ENCODE data around the gene UGT1A1. TPM values are rescaled to one million over a fixed set of nuclear protein-coding genes. Genes with fewer than 3 reads are reported as not detected.

Gene UGT1A1
- total RNA-seq, 4 donors from 2014 or later: 0.24 to 1.5 (median 0.72) TPM; not detected in 1

GRCh38 chr2:233764264-233764663 lies 4.2 kb downstream of the UGT1A1 start:
- TF ChIP-seq POLR2A (IDR thresholded peaks at IDR 0.05) (no peak), CTCF (IDR thresholded peaks at IDR 0.05) (no peak), EP300 (IDR thresholded peaks at IDR 0.05) (no peak), POLR2AphosphoS5 (IDR thresholded peaks at IDR 0.05) (no peak)
- 73% methylated on average over 7 of the region's 7 CpGs for WGBS
- no peaks in the 10 kb centered on the region for H3K27me3 ChIP-seq

GRCh38 chr2:233764761-233765160 lies 4.7 kb downstream of the UGT1A1 start:
- no peak for DNase-seq (ENCODE audit: low spot score in 2 of 2)
- Histone ChIP-seq H3K9me3 (no peaks in the 10 kb centered on the region), H3K27me3 (no peaks in the 10 kb centered on the region), H3K4me1 (no peaks in the 10 kb centered on the region), H3K27ac (no peak overlapping the region), H3K4me3 (no peak overlapping the region), H3K36me3 (no peaks in the 10 kb centered on the region)
- no peak for TF ChIP-seq POLR2AphosphoS5 (IDR thresholded peaks at IDR 0.05)
- no peak for TF ChIP-seq EP300 (IDR thresholded peaks at IDR 0.05)
- no peak for TF ChIP-seq POLR2A (IDR thresholded peaks at IDR 0.05)
- no peak for TF ChIP-seq CTCF (IDR thresholded peaks at IDR 0.05)
- WGBS: 63% methylated on average over 3 of the region's 3 CpGs

More at GRCh38 chr2:233764264-233764663, 4.2 kb downstream of the UGT1A1 start:
- no peaks in the 10 kb centered on the region for H3K4me1 ChIP-seq
- H3K27ac ChIP-seq: no peak overlapping the region
- H3K4me3 ChIP-seq: no peak overlapping the region
- no peak for DNase-seq (ENCODE audit: low spot score in 2 of 2)
- no peaks in the 10 kb centered on the region for H3K36me3 ChIP-seq
- H3K9me3 ChIP-seq: no peaks in the 10 kb centered on the region

- no peak overlapping the region for H3K27ac ChIP-seq
- H3K36me3 ChIP-seq: no peaks in the 10 kb centered on the region
- no peak for TF ChIP-seq POLR2A (IDR thresholded peaks at IDR 0.05)
- 79% methylated on average over 4 of the region's 4 CpGs for WGBS
- H3K27me3 ChIP-seq: no peaks in the 10 kb centered on the region
- no peak for DNase-seq (ENCODE audit: low spot score in 2 of 2)
- H3K9me3 ChIP-seq: no peaks in the 10 kb centered on the region
- H3K4me1 ChIP-seq: no peaks in the 10 kb centered on the region
- no peak overlapping the region for H3K4me3 ChIP-seq
These were observed 6.3 kb downstream of the UGT1A1 start for GRCh38 chr2:233766416-233766815.

- no peaks in the 10 kb centered on the region for H3K4me1 ChIP-seq
- no peak for DNase-seq (ENCODE audit: low spot score in 2 of 2)
- H3K27ac ChIP-seq: no peak overlapping the region
- H3K9me3 ChIP-seq: no peaks in the 10 kb centered on the region
- H3K36me3 ChIP-seq: no peaks in the 10 kb centered on the region
- H3K4me3 ChIP-seq: no peak overlapping the region
- TF ChIP-seq CTCF (IDR thresholded peaks at IDR 0.05) (no peak), EP300 (IDR thresholded peaks at IDR 0.05) (no peak), POLR2AphosphoS5 (IDR thresholded peaks at IDR 0.05) (no peak), POLR2A (IDR thresholded peaks at IDR 0.05) (no peak)
- peaks cover 3% of the 10 kb centered on the region for H3K27me3 ChIP-seq
- 89% methylated on average over 4 of the region's 4 CpGs for WGBS
These were observed 8.0 kb downstream of the UGT1A1 start for GRCh38 chr2:233768076-233768475.

- peaks cover 3% of the 10 kb centered on the region for H3K27me3 ChIP-seq
- no peak overlapping the region for H3K27ac ChIP-seq
- H3K4me3 ChIP-seq: no peak overlapping the region
- H3K36me3 ChIP-seq: no peaks in the 10 kb centered on the region
- DNase-seq (ENCODE audit: low spot score in 2 of 2): no peak
- H3K9me3 ChIP-seq: no peaks in the 10 kb centered on the region
- no peaks in the 10 kb centered on the region for H3K4me1 ChIP-seq
- TF ChIP-seq POLR2A (IDR thresholded peaks at IDR 0.05) (no peak), CTCF (IDR thresholded peaks at IDR 0.05) (no peak), EP300 (IDR thresholded peaks at IDR 0.05) (no peak), POLR2AphosphoS5 (IDR thresholded peaks at IDR 0.05) (no peak)
- 75% methylated on average over 9 of the region's 9 CpGs for WGBS
These were observed 9.2 kb downstream of the UGT1A1 start for GRCh38 chr2:233769260-233769659.

GRCh38 chr2:233772153-233772552 lies 12.1 kb downstream of the UGT1A1 start:
- H3K4me3 ChIP-seq: no peak overlapping the region
- peaks cover 3% of the 10 kb centered on the region for H3K27me3 ChIP-seq
- no peaks in the 10 kb centered on the region for H3K36me3 ChIP-seq
- TF ChIP-seq POLR2AphosphoS5 (IDR thresholded peaks at IDR 0.05): no peak
- TF ChIP-seq EP300 (IDR thresholded peaks at IDR 0.05): no peak
- TF ChIP-seq POLR2A (IDR thresholded peaks at IDR 0.05): no peak
- TF ChIP-seq CTCF (IDR thresholded peaks at IDR 0.05): no peak
- WGBS: 94% methylated on average over 16 of the region's 16 CpGs
- H3K9me3 ChIP-seq: no peaks in the 10 kb centered on the region
- no peak overlapping the region for H3K27ac ChIP-seq
- H3K4me1 ChIP-seq: no peaks in the 10 kb centered on the region
- DNase-seq (ENCODE audit: low spot score in 2 of 2): no peak
